ENCODE results near the gene KDELR3. TPM values are rescaled to one million over a fixed set of nuclear protein-coding genes. Genes with fewer than 3 reads are reported as not detected.

Gene KDELR3
- total RNA-seq, 1 experiment from 2014 or later: 7.3 TPM

DNA sequence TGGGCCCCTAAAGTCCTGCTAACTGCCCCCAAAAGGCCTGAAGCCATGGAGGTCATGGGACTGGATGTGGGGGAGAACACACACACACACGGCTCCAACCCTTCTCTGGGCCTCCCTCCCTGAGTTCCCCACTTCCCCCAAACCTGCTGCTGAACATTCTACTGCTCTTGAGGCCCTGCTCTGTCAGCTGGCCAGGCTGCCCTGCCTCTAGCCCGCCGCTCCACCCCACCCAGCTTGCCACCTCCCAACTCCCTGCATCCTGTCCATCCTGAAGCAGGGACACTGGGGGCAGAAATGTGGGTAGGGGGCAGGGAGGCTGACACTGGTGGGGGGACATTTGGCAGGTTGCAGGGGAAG is 13.9 kb upstream of the KDELR3 start:
- Histone ChIP-seq H3K56ac (ENCODE audit: insufficient read length, low read depth, low read length) (no peak overlapping the region), H4K20me1 (ENCODE audit: control insufficient read depth, insufficient read depth, insufficient read length) (peaks cover 4% of the 10 kb centered on the region), H2BK15ac (ENCODE audit: low read depth, low read length) (no peak overlapping the region), H3K27ac (ENCODE audit: insufficient read length, low read depth, low read length) (no peak overlapping the region), H2AK5ac (ENCODE audit: insufficient read length, low read length) (no peak overlapping the region), H4K5ac (ENCODE audit: insufficient read length, low read depth, low read length) (no peak overlapping the region), H4K91ac (ENCODE audit: insufficient read length, low read depth, low read length) (no peak overlapping the region), H3K9me3 (ENCODE audit: control insufficient read depth, low read depth, low read length) (no peaks in the 10 kb centered on the region), H2BK12ac (ENCODE audit: insufficient read length, low read depth, low read length) (no peak overlapping the region), H2BK5ac (ENCODE audit: insufficient read length, low read length) (no peak overlapping the region), H2BK120ac (ENCODE audit: low read depth, low read length, poor library complexity, severe bottlenecking) (no peak overlapping the region), H4K8ac (replicated peaks; ENCODE audit: insufficient read length, low read depth, low read length) (no peak overlapping the region), H3K14ac (ENCODE audit: insufficient read depth, low read length) (no peak overlapping the region), H3K4me1 (ENCODE audit: insufficient read depth, low read length) (peaks cover 3% of the 10 kb centered on the region; the same call in 1 of the 2 replicates), H3K23ac (ENCODE audit: insufficient read length, low read depth, low read length) (no peak overlapping the region), H3K27me3 (ENCODE audit: insufficient read depth, low read length) (peaks cover 19% of the 10 kb centered on the region), H3T11ph (ENCODE audit: low read length) (no peak overlapping the region), H3K23me2 (ENCODE audit: insufficient read length, low read depth, low read length, poor library complexity, severe bottlenecking) (peaks cover 12% of the 10 kb centered on the region), H3K79me1 (ENCODE audit: insufficient read depth, low read depth, low read length, poor library complexity, severe bottlenecking) (no peaks in the 10 kb centered on the region), H2AFZ (ENCODE audit: low read length) (no peak overlapping the region), H3K79me2 (ENCODE audit: insufficient read depth, low read length) (no peaks in the 10 kb centered on the region), H3K4ac (ENCODE audit: low read depth, low read length) (no peak overlapping the region), H2BK20ac (ENCODE audit: low read depth, low read length, poor library complexity, severe bottlenecking) (no peak overlapping the region), H3K4me2 (ENCODE audit: insufficient read depth, insufficient read length, low read length) (peak overlapping the region; percentile 48), H3K9ac (ENCODE audit: extremely low read depth, insufficient read length, low read length) (no peak overlapping the region), H3K18ac (ENCODE audit: insufficient read length, low read depth, low read length) (no peak overlapping the region)
- no peak overlapping the region for H3K27ac Mint-ChIP-seq
- H3K27me3 Mint-ChIP-seq (ENCODE audit: low read depth): peaks cover 88% of the 10 kb centered on the region
- H3K4me1 Mint-ChIP-seq: peaks cover 29 to 49% of the 10 kb centered on the region in 2 experiments
- no peak for TF ChIP-seq CTCF (conservative IDR thresholded peaks at IDR 0.05)
- H3K4me3 Mint-ChIP-seq: peak overlapping the region; percentile 67 to 89; a peak in 4 of 5 replicates
- no CpG with 5 or more reads among the region's 3 CpGs for WGBS (ENCODE audit: extremely low coverage, insufficient read length, low lambda C conversion rate)
- DNase-seq: no peak
- H3K36me3 Mint-ChIP-seq (ENCODE audit: insufficient read depth in 1 of 3, low read depth in 3 of 3): no peaks in the 10 kb centered on the region; a peak in 2 of 7 replicates
- H3K9me3 Mint-ChIP-seq: no peaks in the 10 kb centered on the region; a peak in 1 of 5 replicates

All from H9 (cell line).